ENCODE measurements around the gene ADAM12.

The ADAM12 gene

GRCh38 chr10:126207851-126208250 is 180.4 kb downstream of the ADAM12 start:
- Histone ChIP-seq H4K20me1 (ENCODE audit: insufficient read depth, low read length) (no peaks in the 10 kb centered on the region), H3K27me3 (ENCODE audit: insufficient read depth, low read length, poor library complexity) (no peaks in the 10 kb centered on the region), H3K36me3 (ENCODE audit: insufficient read depth, low read length) (no peaks in the 10 kb centered on the region), H2AFZ (ENCODE audit: low read depth, low read length) (no peak overlapping the region), H3K79me2 (ENCODE audit: insufficient read depth, low read length) (no peaks in the 10 kb centered on the region), H3K4me2 (ENCODE audit: insufficient read depth, low read length) (no peak overlapping the region), H3K4me3 (ENCODE audit: low read depth in 1 of 2, low read length in 2 of 2) (no peak overlapping the region), H3K27ac (ENCODE audit: low read length) (no peak overlapping the region), H3K9ac (ENCODE audit: low read depth, low read length) (no peak overlapping the region), H3K9me3 (ENCODE audit: insufficient read depth, low read length, severe bottlenecking) (no peaks in the 10 kb centered on the region), H3K4me1 (ENCODE audit: insufficient read depth, low read length) (no peaks in the 10 kb centered on the region)
- TF ChIP-seq CTCF (IDR thresholded peaks at IDR 0.05; ENCODE audit: borderline replicate concordance, extremely low read depth, low read length, poor library complexity, severe bottlenecking) = no peak
- TF ChIP-seq EZH2 (IDR thresholded peaks at IDR 0.05; ENCODE audit: borderline replicate concordance, low read depth, low read length, severe bottlenecking) = no peak
- no peak for ATAC-seq (ENCODE audit: insufficient read depth, low read depth)
- no peak for DNase-seq

- H3K4me1 ChIP-seq (ENCODE audit: insufficient read depth, low read length) = no peaks in the 10 kb centered on the region
- TF ChIP-seq CTCF (IDR thresholded peaks at IDR 0.05; ENCODE audit: borderline replicate concordance, extremely low read depth, low read length, poor library complexity, severe bottlenecking) (no peak), EZH2 (IDR thresholded peaks at IDR 0.05; ENCODE audit: borderline replicate concordance, low read depth, low read length, severe bottlenecking) (no peak)
- DNase-seq = no peak
- H3K4me2 ChIP-seq (ENCODE audit: insufficient read depth, low read length) = no peak overlapping the region
- H3K9me3 ChIP-seq (ENCODE audit: insufficient read depth, low read length, severe bottlenecking) = no peaks in the 10 kb centered on the region
- no peak overlapping the region for H3K27ac ChIP-seq (ENCODE audit: low read length)
- H3K4me3 ChIP-seq (ENCODE audit: low read depth in 1 of 2, low read length in 2 of 2) = no peak overlapping the region
- no peaks in the 10 kb centered on the region for H3K79me2 ChIP-seq (ENCODE audit: insufficient read depth, low read length)
- no peaks in the 10 kb centered on the region for H3K36me3 ChIP-seq (ENCODE audit: insufficient read depth, low read length)
- H3K9ac ChIP-seq (ENCODE audit: low read depth, low read length) = no peak overlapping the region
- H2AFZ ChIP-seq (ENCODE audit: low read depth, low read length) = no peak overlapping the region
- no peaks in the 10 kb centered on the region for H3K27me3 ChIP-seq (ENCODE audit: insufficient read depth, low read length, poor library complexity)
- no peak for ATAC-seq (ENCODE audit: insufficient read depth, low read depth)
- H4K20me1 ChIP-seq (ENCODE audit: insufficient read depth, low read length) = no peaks in the 10 kb centered on the region
Measured at GRCh38 chr10:126207313-126207771, 180.9 kb downstream of the ADAM12 start.

- H3K36me3 ChIP-seq (ENCODE audit: insufficient read depth, low read length) = no peaks in the 10 kb centered on the region
- H4K20me1 ChIP-seq (ENCODE audit: insufficient read depth, low read length) = no peaks in the 10 kb centered on the region
- no peak overlapping the region for H3K4me3 ChIP-seq (ENCODE audit: low read depth in 1 of 2, low read length in 2 of 2)
- H3K27me3 ChIP-seq (ENCODE audit: insufficient read depth, low read length, poor library complexity) = no peaks in the 10 kb centered on the region
- H3K9me3 ChIP-seq (ENCODE audit: insufficient read depth, low read length, severe bottlenecking) = no peaks in the 10 kb centered on the region
- ATAC-seq (ENCODE audit: insufficient read depth, low read depth) (no peak), DNase-seq (no peak)
- TF ChIP-seq CTCF (IDR thresholded peaks at IDR 0.05; ENCODE audit: borderline replicate concordance, extremely low read depth, low read length, poor library complexity, severe bottlenecking) (no peak), EZH2 (IDR thresholded peaks at IDR 0.05; ENCODE audit: borderline replicate concordance, low read depth, low read length, severe bottlenecking) (no peak)
- no peaks in the 10 kb centered on the region for H3K79me2 ChIP-seq (ENCODE audit: insufficient read depth, low read length)
- no peak overlapping the region for H3K4me2 ChIP-seq (ENCODE audit: insufficient read depth, low read length)
- no peaks in the 10 kb centered on the region for H3K4me1 ChIP-seq (ENCODE audit: insufficient read depth, low read length)
- no peak overlapping the region for H3K27ac ChIP-seq (ENCODE audit: low read length)
- no peak overlapping the region for H2AFZ ChIP-seq (ENCODE audit: low read depth, low read length)
- no peak overlapping the region for H3K9ac ChIP-seq (ENCODE audit: low read depth, low read length)
Measured at GRCh38 chr10:126205486-126206205, 182.6 kb downstream of the ADAM12 start.
